ENCODE data around the gene LINGO4.

- no peak for TF ChIP-seq CTCF (IDR thresholded peaks at IDR 0.05)
- no peak for TF ChIP-seq POLR2A (IDR thresholded peaks at IDR 0.05)
These were observed 46.7 kb upstream of the LINGO4 start for GRCh38 chr1:151851886-151852285.
